Activated CD8-positive, alpha-beta memory T cell treated with anti-CD3 and anti-CD28 coated beads, Interleukin-2, amount 10 ng/mL, durations not matched to agents 7 days and 5 days (primary cell): ENCODE data around the gene RNF149. TPM values are rescaled to one million over a fixed set of nuclear protein-coding genes. Genes with fewer than 3 reads are reported as not detected.

Experiments
- ATAC-seq: fragments of 150-1000 bp; cut with Tn5 transposase; one replicate; pipeline ENCODE4 v1.10.0; 2021; ENCODE audit warnings: moderate library complexity
- CTCF ChIA-PET: fragments of 350-600 bp; sonication (Branson Sonifier 250); formaldehyde crosslinking; loops from one replicate; lab custom pipeline; 2021; ENCODE audit warnings: antibody characterized with exemption; lab: Charles Lee
- DNase-seq: peaks from one replicate; pipeline ENCODE4 v3.0.0-alpha.2; 2020
- H3K27ac Mint-ChIP-seq: one replicate; pipeline ENCODE4 v1.8.0; 2021; ENCODE audit warnings: mild to moderate bottlenecking, mixed read lengths
- H3K27me3 Mint-ChIP-seq: one replicate; pipeline ENCODE4 v1.8.0; 2021; ENCODE audit warnings: mixed read lengths
- H3K36me3 Mint-ChIP-seq: one replicate; pipeline ENCODE4 v1.8.0; 2021; ENCODE audit warnings: mild to moderate bottlenecking, mixed read lengths
- H3K4me1 Mint-ChIP-seq: one replicate; pipeline ENCODE4 v1.8.0; 2021; ENCODE audit warnings: mixed read lengths
- H3K4me3 Mint-ChIP-seq: one replicate; pipeline ENCODE4 v1.8.0; 2021; ENCODE audit warnings: mild to moderate bottlenecking, moderate library complexity, mixed read lengths
- H3K9me3 Mint-ChIP-seq: one replicate; pipeline ENCODE4 v1.8.0; 2022; ENCODE audit warnings: low read depth, mixed read lengths
- total RNA-seq, 2 experiments: library from RNA; stranded (reverse); gene quantifications; one replicate each; pipeline ENCODE4 v1.2.3, GENCODE V29; 2021

The RNF149 gene
- total RNA-seq, 2 experiments from 2014 or later: 72.3 to 100 TPM

GRCh38 chr2:101281482-101281881 is 27.0 kb downstream of the RNF149 start:
- no peak overlapping the region for H3K4me3 Mint-ChIP-seq
- ATAC-seq (no peak), DNase-seq (no peak)
- H3K9me3 Mint-ChIP-seq: no peaks in the 10 kb centered on the region
- H3K4me1 Mint-ChIP-seq: peaks cover 11% of the 10 kb centered on the region
- H3K27ac Mint-ChIP-seq: no peak overlapping the region
- CTCF ChIA-PET: interaction anchor here (0.9 kb wide), 1 partner anchor 25 kb away, joined by 3 read pairs; no protein-coding TSS in a partner anchor
- peaks cover 78% of the 10 kb centered on the region for H3K36me3 Mint-ChIP-seq
- no peaks in the 10 kb centered on the region for H3K27me3 Mint-ChIP-seq

- Mint-ChIP-seq H3K27me3 (no peaks in the 10 kb centered on the region), H3K4me3 (no peak overlapping the region), H3K27ac (peak overlapping the region; percentile 6), H3K36me3 (peaks cover 70% of the 10 kb centered on the region), H3K4me1 (peaks cover 11% of the 10 kb centered on the region), H3K9me3 (no peaks in the 10 kb centered on the region)
- ATAC-seq (no peak), DNase-seq (no peak)
- CTCF ChIA-PET: interaction anchor here (1.2 kb wide), 1 partner anchor 20 kb away, joined by 4 read pairs; no protein-coding TSS in a partner anchor
Measured at GRCh38 chr2:101278925-101279324, 29.6 kb downstream of the RNF149 start.

GRCh38 chr2:101277111-101277510 is 31.4 kb downstream of the RNF149 start:
- Mint-ChIP-seq H3K4me3 (no peak overlapping the region), H3K9me3 (no peaks in the 10 kb centered on the region), H3K27ac (no peak overlapping the region), H3K36me3 (peaks cover 68% of the 10 kb centered on the region), H3K4me1 (peaks cover 27% of the 10 kb centered on the region), H3K27me3 (no peaks in the 10 kb centered on the region)
- ATAC-seq (no peak), DNase-seq (no peak)
- CTCF ChIA-PET: interaction anchor here (2.3 kb wide), 1 partner anchor 10 kb away, joined by 5 read pairs; no protein-coding TSS in a partner anchor

- H3K9me3 Mint-ChIP-seq: no peaks in the 10 kb centered on the region
- peak overlapping the region; percentile 40 for H3K27ac Mint-ChIP-seq
- ATAC-seq: no peak
- no peak for DNase-seq
- no peak overlapping the region for H3K4me3 Mint-ChIP-seq
- H3K4me1 Mint-ChIP-seq: peaks cover 45% of the 10 kb centered on the region
- peaks cover 68% of the 10 kb centered on the region for H3K36me3 Mint-ChIP-seq
- no peaks in the 10 kb centered on the region for H3K27me3 Mint-ChIP-seq
- CTCF ChIA-PET: no interaction called here
Measured at GRCh38 chr2:101274142-101274541, 34.4 kb downstream of the RNF149 start.

GRCh38 chr2:101273056-101273455 is 35.4 kb downstream of the RNF149 start:
- CTCF ChIA-PET: interaction anchor here (1.5 kb wide), 1 partner anchor 17 kb away, joined by 3 read pairs; no protein-coding TSS in a partner anchor
- H3K27ac Mint-ChIP-seq: peak overlapping the region; percentile 82
- no peak for DNase-seq
- H3K27me3 Mint-ChIP-seq: no peaks in the 10 kb centered on the region
- H3K9me3 Mint-ChIP-seq: no peaks in the 10 kb centered on the region
- peaks cover 53% of the 10 kb centered on the region for H3K4me1 Mint-ChIP-seq
- ATAC-seq: no peak
- H3K4me3 Mint-ChIP-seq: no peak overlapping the region
- H3K36me3 Mint-ChIP-seq: peaks cover 69% of the 10 kb centered on the region

GRCh38 chr2:101272045-101272784 is 36.3 kb downstream of the RNF149 start:
- Mint-ChIP-seq H3K36me3 (peaks cover 70% of the 10 kb centered on the region), H3K9me3 (no peaks in the 10 kb centered on the region), H3K27ac (peak overlapping the region; percentile 82), H3K4me1 (peaks cover 60% of the 10 kb centered on the region), H3K27me3 (no peaks in the 10 kb centered on the region), H3K4me3 (peak overlapping the region; percentile 15)
- DNase-seq (no peak), ATAC-seq (peak; percentile 94)
- CTCF ChIA-PET: interaction anchor here (0.7 to 4.9 kb wide), 3 partner anchors 16 to 19 kb away, joined by 3 to 28 read pairs (median 4); partner anchors contain the start of gene CNOT11

- Mint-ChIP-seq H3K27ac (no peak overlapping the region), H3K36me3 (peaks cover 71% of the 10 kb centered on the region), H3K4me1 (peaks cover 63% of the 10 kb centered on the region), H3K27me3 (no peaks in the 10 kb centered on the region), H3K9me3 (no peaks in the 10 kb centered on the region), H3K4me3 (no peak overlapping the region)
- CTCF ChIA-PET: interaction anchor here (1.1 to 4.9 kb wide), 3 partner anchors 18 to 41 kb away, joined by 3 to 28 read pairs (median 4); partner anchors contain the start of gene CNOT11
- ATAC-seq: no peak
- DNase-seq: no peak
Measured at GRCh38 chr2:101270700-101271259, 37.7 kb downstream of the RNF149 start.

GRCh38 chr2:101267671-101268656 is 40.5 kb downstream of the RNF149 start:
- Mint-ChIP-seq H3K27me3 (no peaks in the 10 kb centered on the region), H3K27ac (peak overlapping the region; percentile 71), H3K4me1 (peaks cover 63% of the 10 kb centered on the region), H3K4me3 (no peak overlapping the region), H3K9me3 (no peaks in the 10 kb centered on the region), H3K36me3 (peaks cover 78% of the 10 kb centered on the region)
- ATAC-seq (no peak), DNase-seq (no peak)
- CTCF ChIA-PET: interaction anchor here (1.2 to 4.9 kb wide), 3 partner anchors 9 to 39 kb away, joined by 3 to 28 read pairs (median 5); partner anchors contain the start of gene CNOT11

- CTCF ChIA-PET: interaction anchor here (0.7 kb wide), 1 partner anchor 13 kb away, joined by 3 read pairs; the partner anchor contains the start of gene CNOT11
- Mint-ChIP-seq H3K4me3 (no peak overlapping the region), H3K27me3 (no peaks in the 10 kb centered on the region), H3K4me1 (peaks cover 51% of the 10 kb centered on the region), H3K36me3 (peaks cover 69% of the 10 kb centered on the region), H3K9me3 (no peaks in the 10 kb centered on the region), H3K27ac (peak overlapping the region; percentile 33)
- ATAC-seq (no peak), DNase-seq (no peak)
Measured at GRCh38 chr2:101265893-101266499, 42.5 kb downstream of the RNF149 start.

- Mint-ChIP-seq H3K36me3 (peaks cover 59% of the 10 kb centered on the region), H3K27ac (peak overlapping the region; percentile 66), H3K4me1 (peaks cover 41% of the 10 kb centered on the region), H3K4me3 (no peak overlapping the region), H3K9me3 (no peaks in the 10 kb centered on the region), H3K27me3 (no peaks in the 10 kb centered on the region)
- DNase-seq (no peak), ATAC-seq (peak; percentile 30)
- CTCF ChIA-PET: no interaction called here
Measured at GRCh38 chr2:101264360-101264939, 44.1 kb downstream of the RNF149 start.

- ATAC-seq: no peak
- Mint-ChIP-seq H3K27ac (peak overlapping the region; percentile 50), H3K36me3 (peaks cover 58% of the 10 kb centered on the region), H3K4me3 (no peak overlapping the region), H3K4me1 (peaks cover 42% of the 10 kb centered on the region), H3K27me3 (no peaks in the 10 kb centered on the region), H3K9me3 (no peaks in the 10 kb centered on the region)
- CTCF ChIA-PET: no interaction called here
- no peak for DNase-seq
Measured at GRCh38 chr2:101263377-101263800, 45.1 kb downstream of the RNF149 start.

GRCh38 chr2:101262142-101262541 is 46.4 kb downstream of the RNF149 start:
- ATAC-seq (no peak), DNase-seq (no peak)
- no peak overlapping the region for H3K4me3 Mint-ChIP-seq
- H3K4me1 Mint-ChIP-seq: peaks cover 38% of the 10 kb centered on the region
- no peak overlapping the region for H3K27ac Mint-ChIP-seq
- peaks cover 55% of the 10 kb centered on the region for H3K36me3 Mint-ChIP-seq
- H3K9me3 Mint-ChIP-seq: no peaks in the 10 kb centered on the region
- CTCF ChIA-PET: interaction anchor here (0.6 kb wide), 1 partner anchor 26 kb away, joined by 3 read pairs; no protein-coding TSS in a partner anchor
- H3K27me3 Mint-ChIP-seq: no peaks in the 10 kb centered on the region
